Right lobe of liver (tissue), 4 donors: ENCODE measurements around the gene WNK1.

Experiments
- CTCF ChIP-seq, 4 donors: fragments of 200-600 bp in 3 of 4; fragments of 450-650 bp in 1 of 4; IDR thresholded peaks; one replicate each; pipeline versions ENCODE4 v1.5.1 to v1.8.0; 2016 to 2022; ENCODE audit warnings: antibody characterized with exemption in 4 of 4, mild to moderate bottlenecking in 2 of 4
- POLR2A ChIP-seq: fragments of 450-650 bp; IDR thresholded peaks from one replicate; pipeline ENCODE4 v1.6.1; 2017; ENCODE audit warnings: antibody characterized with exemption, mild to moderate bottlenecking
- donor health status: DM: no; HTN: no; CAD: no.
- donor health status: DM: no; HTN: no; CAD: no.
- donor health status: DM: no; HTN: yes; CAD: no.

GRCh38 chr12:879641-880040 is 127.3 kb downstream of the WNK1 start:
- TF ChIP-seq POLR2A = no peak
- TF ChIP-seq CTCF (IDR thresholded peaks at IDR 0.05) = no peak
